Endothelial cell of umbilical vein (primary cell): ENCODE results near the gene CNTNAP2. TPM values are rescaled to one million over a fixed set of nuclear protein-coding genes. Genes with fewer than 3 reads are reported as not detected.

Experiments used
- BruUV-seq: library from RNA; stranded (reverse); fragments of 400-500 nt; replicated peaks from 2 replicates; lab custom pipeline; 2021; lab: Mats Ljungman, UMichigan
- CTCF ChIA-PET: fragments of 300-600, 350-600 bp; sonication (Branson Sonifier 250); formaldehyde crosslinking; loops from one replicate; lab custom pipeline; 2021; ENCODE audit warnings: antibody characterized with exemption, inconsistent platforms; lab: Charles Lee
- POLR2A ChIA-PET: fragments of 300-600, 350-600 bp; sonication (Branson Sonifier 250); formaldehyde crosslinking; loops from one replicate; lab custom pipeline; 2021; ENCODE audit warnings: antibody characterized with exemption, inconsistent platforms; lab: Charles Lee
- DNase-seq: peaks from one replicate; pipeline ENCODE4 v3.0.0-alpha.2; 2011; ENCODE audit warnings: low read depth, low spot score
- FAIRE-seq: peaks from 2 replicates; lab custom pipeline; 2011; peaks lifted over from hg19 to GRCh38; lab: Jason Lieb, UNC
- H2AFZ ChIP-seq: 2 replicates; pipeline ENCODE4 v1.6.0; 2012; ENCODE audit warnings: low read depth, low read length, control low read depth, inconsistent platforms
- H3K27ac ChIP-seq: 2 replicates; pipeline ENCODE4 v1.5.1; 2011; ENCODE audit warnings: low read depth, mild to moderate bottlenecking, control low read depth, low read length, moderate library complexity; ENCODE audit not compliant: insufficient read depth
- H3K27me3 ChIP-seq, 2 experiments: 2 replicates each; pipeline versions ENCODE4 v1.6.0 to v1.6.1; 2011; ENCODE audit warnings: low read length in 2 of 2, mixed read lengths in 1 of 2; ENCODE audit not compliant: control insufficient read depth in 2 of 2, insufficient read depth in 2 of 2
- H3K36me3 ChIP-seq, 2 experiments: 2 replicates in 1 of 2; 3 replicates in 1 of 2; pipeline ENCODE4 v1.5.1; 2011; ENCODE audit warnings: low read length in 2 of 2, mild to moderate bottlenecking in 1 of 2, moderate library complexity in 1 of 2; ENCODE audit not compliant: control insufficient read depth in 2 of 2, insufficient read depth in 2 of 2; ENCODE audit errors: extremely low read depth in 1 of 2
- H3K4me1 ChIP-seq: 3 replicates; pipeline ENCODE4 v1.5.1; 2011; ENCODE audit warnings: mild to moderate bottlenecking, low read length; ENCODE audit not compliant: control insufficient read depth, insufficient read depth; ENCODE audit errors: extremely low read depth
- H3K4me2 ChIP-seq: 2 replicates; pipeline ENCODE4 v1.6.1; 2011; ENCODE audit warnings: low read length, control low read depth, mixed read lengths; ENCODE audit not compliant: insufficient read depth
- H3K4me3 ChIP-seq, 3 experiments: fragments of 200-600 bp in 1 of 3; sonication (generic), shearing (Covaris generic) in 1 of 3; replicated peaks in 1 of 3; 2 replicates each; pipeline ENCODE4 v1.5.1; 2011 to 2016; ENCODE audit warnings: control low read depth in 3 of 3, low read length in 3 of 3, mild to moderate bottlenecking in 2 of 3, inconsistent platforms in 1 of 3, low read depth in 1 of 3, moderate library complexity in 1 of 3; ENCODE audit not compliant: insufficient read depth in 1 of 3
- H3K79me2 ChIP-seq: 2 replicates; pipeline ENCODE4 v1.6.0; 2012; ENCODE audit warnings: low read length, inconsistent platforms; ENCODE audit not compliant: control insufficient read depth, insufficient read depth
- H3K9ac ChIP-seq: replicated peaks from 2 replicates; pipeline ENCODE3; 2011; ENCODE audit warnings: low read length, control low read depth; ENCODE audit not compliant: insufficient read depth; ENCODE audit errors: extremely low read depth
- H3K9me1 ChIP-seq: replicated peaks from 3 replicates; pipeline ENCODE4 v1.6.0; 2011; ENCODE audit warnings: mild to moderate bottlenecking, low read length; ENCODE audit not compliant: control insufficient read depth, insufficient read depth; ENCODE audit errors: extremely low read depth
- H3K9me3 ChIP-seq: replicated peaks from 2 replicates; pipeline ENCODE4 v1.5.1; 2012; ENCODE audit warnings: low read length, inconsistent platforms; ENCODE audit not compliant: control insufficient read depth, insufficient read depth
- H4K20me1 ChIP-seq: replicated peaks from 2 replicates; pipeline ENCODE3; 2011; ENCODE audit warnings: mild to moderate bottlenecking, low read length; ENCODE audit not compliant: control insufficient read depth, insufficient read depth; ENCODE audit errors: extremely low read depth
- CTCF ChIP-seq, 2 donors: IDR thresholded peaks; 1 replicate in 1 of 2; 2 replicates in 1 of 2; pipeline ENCODE4 v1.5.1; 2011; ENCODE audit warnings: low read length in 2 of 2, mild to moderate bottlenecking in 2 of 2, moderate library complexity in 2 of 2, control low read depth in 1 of 2, inconsistent platforms in 1 of 2, low read depth in 1 of 2; ENCODE audit not compliant: insufficient read depth in 1 of 2; ENCODE audit errors: extremely low read depth in 1 of 2
- EZH2 ChIP-seq: IDR thresholded peaks from 2 replicates; pipeline ENCODE4 v1.6.1; 2012; ENCODE audit warnings: borderline replicate concordance, low read depth, mild to moderate bottlenecking, moderate library complexity, low read length, inconsistent platforms; ENCODE audit not compliant: severe bottlenecking
- FOS ChIP-seq: IDR thresholded peaks from 2 replicates; pipeline ENCODE4 v1.6.1; 2011; ENCODE audit warnings: mild to moderate bottlenecking, low read length, moderate library complexity, borderline replicate concordance; ENCODE audit not compliant: insufficient read depth
- GATA2 ChIP-seq: IDR thresholded peaks from 2 replicates; pipeline ENCODE4 v1.7.0; 2011; ENCODE audit warnings: low read depth, mild to moderate bottlenecking, moderate library complexity, mixed read lengths, low read length; ENCODE audit not compliant: insufficient read length, insufficient read depth
- JUN ChIP-seq: IDR thresholded peaks from 2 replicates; pipeline ENCODE4 v1.6.1; 2011; ENCODE audit warnings: borderline replicate concordance, low read depth; ENCODE audit not compliant: insufficient read length, insufficient read depth
- MAX ChIP-seq: IDR thresholded peaks from 2 replicates; pipeline ENCODE4 v1.6.1; 2011; ENCODE audit not compliant: insufficient read depth, insufficient read length
- MYC ChIP-seq: IDR thresholded peaks from one replicate; pipeline ENCODE4 v1.6.1; 2011; ENCODE audit warnings: mild to moderate bottlenecking, low read depth, low read length
- POLR2A ChIP-seq: IDR thresholded peaks from 2 replicates; pipeline ENCODE4 v1.6.1; 2012; ENCODE audit warnings: low read depth, mild to moderate bottlenecking, control low read depth, low read length
- POLR2AphosphoS5 ChIP-seq: IDR thresholded peaks from 2 replicates; pipeline ENCODE4 v1.6.1; 2012; ENCODE audit warnings: low read depth, mild to moderate bottlenecking, control low read depth, low read length, moderate library complexity; ENCODE audit not compliant: insufficient read depth
- dilution Hi-C: fragments of 300-500 bp; cut with MboI; formaldehyde crosslinking; loops from one replicate; pipeline ENCODE4 v1.15.0; 2019; ENCODE audit warnings: low sequenced_read_pairs; ENCODE audit not compliant: extremely low pct_ligation_motif_present
- intact Hi-C: fragments of 100-400 bp; cut with micrococcal nuclease; formaldehyde crosslinking; loops from one replicate; pipeline ENCODE4 v1.10.0; 2022
- polyA plus RNA-seq, 4 experiments: library from polyadenylated mRNA; depleted of rRNA in 3 of 4; stranded (reverse) in 3 of 4; unstranded in 1 of 4; fragments of >200 nt; gene quantifications; 2 replicates each; pipeline versions ENCODE4 v1.2.1 to v1.2.3, GENCODE V29; 2011 to 2012; ENCODE audit warnings: missing spikeins in 1 of 4
- total RNA-seq: library from RNA; stranded (reverse); gene quantifications from 2 replicates; pipeline ENCODE4 v1.2.3, GENCODE V29; 2021

Gene CNTNAP2
- total and polyA plus RNA-seq, 2 donors (not counting 3 experiments of a cell fraction or from before 2014, with no cell fraction given), result not detected

GRCh38 chr7:146455091-146455655 lies 338.6 kb downstream of the CNTNAP2 start:
- H3K79me2 ChIP-seq, result no peaks in the 10 kb centered on the region
- H3K9me3 ChIP-seq, result peaks cover 2% of the 10 kb centered on the region
- FAIRE-seq (no peak), DNase-seq (no peak)
- no TSS peak for BruUV-seq
- no peak overlapping the region for H3K27ac ChIP-seq
- no peaks in the 10 kb centered on the region for H3K27me3 ChIP-seq
- no peak for TF ChIP-seq MAX
- TF ChIP-seq JUN, result no peak
- TF ChIP-seq EZH2, result no peak
- no peak for TF ChIP-seq POLR2A
- TF ChIP-seq POLR2AphosphoS5, result no peak
- TF ChIP-seq GATA2, result no peak
- no peak for TF ChIP-seq FOS
- no peak for TF ChIP-seq MYC
- no peak for TF ChIP-seq CTCF (IDR thresholded peaks at IDR 0.05; ENCODE audit: extremely low read depth in 1 of 2, insufficient read depth in 1 of 2, low read depth in 1 of 2, low read length in 2 of 2)
- H3K9ac ChIP-seq, result no peak overlapping the region
- no peak overlapping the region for H2AFZ ChIP-seq
- H3K9me1 ChIP-seq, result no peaks in the 10 kb centered on the region
- no peaks in the 10 kb centered on the region for H3K36me3 ChIP-seq
- CTCF ChIA-PET, result no interaction called here
- dilution Hi-C loops, result no loop called here
- POLR2A ChIA-PET, result no interaction called here
- H3K4me2 ChIP-seq, result no peak overlapping the region
- H3K4me1 ChIP-seq, result no peaks in the 10 kb centered on the region
- no peaks in the 10 kb centered on the region for H4K20me1 ChIP-seq
- intact Hi-C loops, result no loop called here
- no peak overlapping the region for H3K4me3 ChIP-seq
